GM12801 (cell line): ENCODE results near the gene STK39.

ENCODE experiments used
- CTCF ChIP-seq: IDR thresholded peaks from one replicate; pipeline ENCODE4 v1.5.1; 2011; ENCODE audit warnings: control low read depth; ENCODE audit not compliant: insufficient read length; ENCODE audit errors: extremely low read depth

The STK39 gene

GRCh38 chr2:168180483-168180882 lies 66.9 kb downstream of the STK39 start:
- TF ChIP-seq CTCF: no peak

DNA sequence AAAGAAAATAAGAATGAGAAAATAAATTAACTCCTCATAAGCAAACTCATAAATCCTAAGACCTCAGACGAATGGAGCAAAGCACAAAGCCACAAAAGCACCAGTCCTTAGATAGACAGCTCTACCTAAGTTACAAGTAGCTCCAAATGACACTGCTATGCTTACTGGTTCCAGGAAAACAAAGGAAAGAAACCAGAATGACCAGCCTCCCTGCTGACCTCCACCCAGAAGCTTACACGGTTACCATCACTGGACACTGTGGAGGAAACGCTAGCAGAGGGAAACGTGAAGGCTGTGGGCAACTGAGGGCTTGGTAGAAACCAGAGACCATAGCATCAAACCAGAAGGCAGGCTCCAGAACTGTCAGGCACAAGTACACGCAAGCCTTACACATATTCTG lies 67.8 kb downstream of the STK39 start:
- no peak for TF ChIP-seq CTCF

GRCh38 chr2:168178520-168179324 lies 68.7 kb downstream of the STK39 start:
- TF ChIP-seq CTCF: no peak

DNA sequence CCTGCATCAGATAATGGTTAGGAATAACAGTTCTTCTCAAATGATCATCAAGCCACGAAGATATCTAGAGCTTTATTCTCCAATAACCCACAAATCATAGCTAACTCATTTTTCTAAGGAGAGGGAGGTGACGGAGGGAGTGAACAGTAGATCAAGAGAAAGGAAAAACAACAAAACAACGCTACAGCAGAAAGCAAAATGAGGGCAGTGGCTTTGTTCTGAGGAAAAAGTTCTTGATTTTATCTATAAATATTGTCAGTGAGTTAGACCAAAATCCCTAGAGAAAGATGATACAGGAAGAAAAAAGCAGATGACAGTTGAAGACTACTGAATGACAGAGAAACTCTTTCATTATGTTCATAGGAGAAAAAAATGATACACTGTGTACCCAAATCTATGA lies 71.0 kb downstream of the STK39 start:
- no peak for TF ChIP-seq CTCF

DNA sequence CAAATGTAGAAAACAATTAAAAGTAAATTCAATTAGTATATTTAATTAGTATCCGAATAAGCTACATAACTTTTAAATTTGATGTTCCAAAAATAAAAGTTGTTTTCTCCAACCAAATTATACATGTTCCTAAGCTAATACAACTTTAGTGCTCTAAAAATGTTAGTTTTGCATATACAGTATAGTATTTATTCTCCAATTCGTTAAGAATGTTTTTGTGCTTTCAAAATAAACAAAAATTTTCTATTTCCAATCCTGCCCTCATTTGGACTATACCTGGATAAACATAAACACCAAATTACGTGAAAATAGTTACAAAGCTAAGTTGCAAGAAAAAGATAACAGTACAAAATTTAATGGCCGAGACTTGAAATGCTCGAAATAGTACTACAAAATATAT lies 71.9 kb downstream of the STK39 start:
- no peak for TF ChIP-seq CTCF

DNA sequence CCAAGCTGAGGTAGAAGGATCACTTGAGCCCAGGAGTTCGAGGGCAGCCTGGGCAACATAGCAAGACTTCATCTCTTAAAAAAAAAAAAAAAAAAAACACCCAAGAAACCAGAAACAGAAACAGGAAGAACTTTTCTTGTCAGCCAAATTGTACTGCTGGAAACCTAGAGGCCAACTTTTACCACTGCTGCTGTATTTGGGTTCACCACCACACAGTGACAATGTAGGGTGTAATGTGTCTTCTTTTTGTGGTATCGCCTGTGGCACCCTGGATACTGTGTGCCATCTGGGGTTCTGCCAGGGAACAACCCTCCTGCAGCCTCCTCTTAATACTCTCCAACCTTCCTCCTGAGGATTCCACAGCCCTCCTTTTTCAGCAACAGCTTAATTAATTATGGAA lies 72.6 kb downstream of the STK39 start:
- no peak for TF ChIP-seq CTCF

DNA sequence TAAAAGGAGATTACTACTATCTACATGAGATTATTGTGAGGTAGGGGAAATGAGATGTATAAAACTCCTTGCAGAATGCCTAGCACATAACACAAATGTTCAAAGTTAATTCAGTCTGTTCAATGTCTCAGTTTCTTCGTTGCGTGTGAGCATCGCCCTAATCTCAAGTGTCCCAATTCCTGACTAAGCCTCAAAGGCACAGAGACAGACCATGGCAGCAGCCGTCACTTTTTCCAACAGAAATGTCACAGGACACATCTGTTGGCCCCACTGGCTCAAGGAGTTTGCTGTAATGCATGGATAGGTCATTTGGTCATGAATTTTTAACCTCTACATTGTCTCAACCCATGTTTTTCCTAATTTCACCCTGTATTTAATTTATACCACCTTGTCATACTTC lies 75.3 kb downstream of the STK39 start:
- no peak for TF ChIP-seq CTCF
